ENCODE measurements around the gene C1QTNF8.
A peak's percentile ranks its signal among the peaks of the same experiment; 100 is the strongest.

The C1QTNF8 gene

GRCh38 chr16:1047801-1048200, 48.2 kb downstream of the C1QTNF8 start:
- no peak for DNase-seq

- DNase-seq = peak in 1 of 58 donors; percentile 65
These were observed 48.9 kb downstream of the C1QTNF8 start for GRCh38 chr16:1047123-1047522.

- peak in 53 of 58 donors; percentile 17 to 95 (median 76) for DNase-seq
These were observed 49.8 kb downstream of the C1QTNF8 start for GRCh38 chr16:1045993-1046911.

GRCh38 chr16:1045310-1045992, 50.6 kb downstream of the C1QTNF8 start:
- DNase-seq = peak in 20 of 58 donors; percentile 19 to 77 (median 56)

- DNase-seq = no peak
These were observed 51.4 kb downstream of the C1QTNF8 start for GRCh38 chr16:1044460-1045309.

- DNase-seq = peak in 3 of 58 donors; percentile 20 to 60 (median 30)
These were observed 52.1 kb downstream of the C1QTNF8 start for GRCh38 chr16:1043881-1044451.

- DNase-seq = peak in 1 of 58 donors; percentile 27
These were observed 53.2 kb downstream of the C1QTNF8 start for GRCh38 chr16:1042866-1043265.

GRCh38 chr16:1042049-1042744, 53.8 kb downstream of the C1QTNF8 start:
- no peak for DNase-seq

GRCh38 chr16:1040346-1040745, 55.7 kb downstream of the C1QTNF8 start:
- DNase-seq = no peak

GRCh38 chr16:1039762-1040161, 56.3 kb downstream of the C1QTNF8 start:
- DNase-seq = no peak

GRCh38 chr16:1038932-1039331, 57.1 kb downstream of the C1QTNF8 start:
- no peak for DNase-seq

All from anterior cingulate cortex (tissue), 58 donors.